Osteoblast (primary cell): Measurements from ENCODE around the gene KCNJ2. TPM values are rescaled to one million over a fixed set of nuclear protein-coding genes. Genes with fewer than 3 reads are reported as not detected.

ENCODE experiments used
- DNase-seq: peaks from one replicate; pipeline ENCODE4 v3.0.0; 2011; ENCODE audit warnings: low spot score, mixed read lengths; ENCODE audit not compliant: insufficient read length; ENCODE audit errors: missing footprints
- H2AFZ ChIP-seq: 2 replicates; pipeline ENCODE4 v1.6.0; 2011; ENCODE audit warnings: mild to moderate bottlenecking, low read length
- H3K27ac ChIP-seq: 2 replicates; pipeline ENCODE4 v1.5.1; 2011; ENCODE audit warnings: mild to moderate bottlenecking, low read depth, low read length, moderate library complexity
- H3K27me3 ChIP-seq: 2 replicates; pipeline ENCODE4 v1.6.0; 2012; ENCODE audit warnings: mild to moderate bottlenecking, control low read depth, inconsistent platforms, low read length, moderate library complexity; ENCODE audit not compliant: insufficient read depth
- H3K36me3 ChIP-seq: 2 replicates; pipeline ENCODE4 v1.5.1; 2011; ENCODE audit warnings: mild to moderate bottlenecking, low read length, control low read depth, moderate library complexity; ENCODE audit not compliant: insufficient read depth
- H3K4me1 ChIP-seq: 2 replicates; pipeline ENCODE4 v1.5.1; 2011; ENCODE audit warnings: mild to moderate bottlenecking, low read length, control low read depth, moderate library complexity; ENCODE audit not compliant: insufficient read depth
- H3K4me2 ChIP-seq: 2 replicates; pipeline ENCODE4 v1.6.0; 2011; ENCODE audit warnings: mild to moderate bottlenecking, low read length; ENCODE audit not compliant: insufficient read depth
- H3K4me3 ChIP-seq: fragments of 200-600 bp; sonication (generic); 3 replicates; pipeline ENCODE4 v1.5.1; 2012; ENCODE audit warnings: mild to moderate bottlenecking, low read length, inconsistent platforms; ENCODE audit not compliant: insufficient read depth
- H3K79me2 ChIP-seq: 2 replicates; pipeline ENCODE4 v1.6.0; 2012; ENCODE audit warnings: mild to moderate bottlenecking, low read length, control low read depth, inconsistent platforms; ENCODE audit not compliant: insufficient read depth
- H3K9me3 ChIP-seq: 2 replicates; pipeline ENCODE4 v1.5.1; 2011; ENCODE audit warnings: low read depth, low read length, control low read depth
- H4K20me1 ChIP-seq: 2 replicates; pipeline ENCODE4 v1.6.0; 2012; ENCODE audit warnings: mild to moderate bottlenecking, low read length, control low read depth; ENCODE audit not compliant: insufficient read depth
- total RNA-seq: library from RNA; depleted of rRNA; stranded (reverse); fragments of >200 nt; gene quantifications from 2 replicates; pipeline ENCODE4 v1.2.3, GENCODE V29; 2012
- TF ChIP-seq, protein P1 (sequence below): IDR thresholded peaks from 2 replicates; pipeline ENCODE4 v1.5.1; 2011; ENCODE audit warnings: mild to moderate bottlenecking, low read depth, low read length, moderate library complexity; ENCODE audit errors: extremely low read depth

KCNJ2 gene
- total RNA-seq, 1 donor = 5.1 TPM

GRCh38 chr17:70158180-70158579 is 11.2 kb upstream of the KCNJ2 start:
- H3K27me3 ChIP-seq = no peaks in the 10 kb centered on the region
- H3K4me2 ChIP-seq = no peak overlapping the region
- no peaks in the 10 kb centered on the region for H3K9me3 ChIP-seq
- no peaks in the 10 kb centered on the region for H3K36me3 ChIP-seq
- DNase-seq = no peak
- TF ChIP-seq, protein P1, sequence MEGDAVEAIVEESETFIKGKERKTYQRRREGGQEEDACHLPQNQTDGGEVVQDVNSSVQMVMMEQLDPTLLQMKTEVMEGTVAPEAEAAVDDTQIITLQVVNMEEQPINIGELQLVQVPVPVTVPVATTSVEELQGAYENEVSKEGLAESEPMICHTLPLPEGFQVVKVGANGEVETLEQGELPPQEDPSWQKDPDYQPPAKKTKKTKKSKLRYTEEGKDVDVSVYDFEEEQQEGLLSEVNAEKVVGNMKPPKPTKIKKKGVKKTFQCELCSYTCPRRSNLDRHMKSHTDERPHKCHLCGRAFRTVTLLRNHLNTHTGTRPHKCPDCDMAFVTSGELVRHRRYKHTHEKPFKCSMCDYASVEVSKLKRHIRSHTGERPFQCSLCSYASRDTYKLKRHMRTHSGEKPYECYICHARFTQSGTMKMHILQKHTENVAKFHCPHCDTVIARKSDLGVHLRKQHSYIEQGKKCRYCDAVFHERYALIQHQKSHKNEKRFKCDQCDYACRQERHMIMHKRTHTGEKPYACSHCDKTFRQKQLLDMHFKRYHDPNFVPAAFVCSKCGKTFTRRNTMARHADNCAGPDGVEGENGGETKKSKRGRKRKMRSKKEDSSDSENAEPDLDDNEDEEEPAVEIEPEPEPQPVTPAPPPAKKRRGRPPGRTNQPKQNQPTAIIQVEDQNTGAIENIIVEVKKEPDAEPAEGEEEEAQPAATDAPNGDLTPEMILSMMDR = no peak
- no peaks in the 10 kb centered on the region for H4K20me1 ChIP-seq
- H3K4me1 ChIP-seq = no peaks in the 10 kb centered on the region
- no peak overlapping the region for H3K4me3 ChIP-seq
- H3K27ac ChIP-seq = no peak overlapping the region
- H2AFZ ChIP-seq = no peak overlapping the region
- no peaks in the 10 kb centered on the region for H3K79me2 ChIP-seq

DNA sequence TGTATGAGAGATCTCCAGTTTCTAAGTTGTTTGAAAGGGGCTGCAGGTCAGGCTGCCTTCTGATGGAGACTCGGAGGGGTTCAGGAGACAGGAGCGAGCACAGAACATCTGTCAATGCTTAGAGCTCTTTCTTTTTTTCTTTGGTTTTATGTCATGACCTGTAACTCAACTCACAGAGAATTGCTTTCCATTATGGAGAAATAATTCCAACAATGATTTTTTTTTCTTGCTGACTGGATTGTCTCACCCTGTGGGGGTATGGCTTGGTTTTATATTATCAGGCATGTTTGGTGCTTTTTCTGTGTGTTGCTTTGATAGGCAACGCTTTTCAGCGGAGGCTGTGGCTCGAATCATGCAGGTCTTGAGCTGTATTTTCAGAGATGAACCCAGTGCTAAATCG is 10.7 kb upstream of the KCNJ2 start:
- Histone ChIP-seq H3K27me3 (no peaks in the 10 kb centered on the region), H4K20me1 (no peaks in the 10 kb centered on the region), H3K4me3 (no peak overlapping the region), H3K36me3 (no peaks in the 10 kb centered on the region), H3K4me1 (no peaks in the 10 kb centered on the region), H3K27ac (no peak overlapping the region), H3K4me2 (no peak overlapping the region), H3K9me3 (no peaks in the 10 kb centered on the region), H3K79me2 (no peaks in the 10 kb centered on the region), H2AFZ (no peak overlapping the region)
- TF ChIP-seq, protein P1 = no peak
- no peak for DNase-seq

DNA sequence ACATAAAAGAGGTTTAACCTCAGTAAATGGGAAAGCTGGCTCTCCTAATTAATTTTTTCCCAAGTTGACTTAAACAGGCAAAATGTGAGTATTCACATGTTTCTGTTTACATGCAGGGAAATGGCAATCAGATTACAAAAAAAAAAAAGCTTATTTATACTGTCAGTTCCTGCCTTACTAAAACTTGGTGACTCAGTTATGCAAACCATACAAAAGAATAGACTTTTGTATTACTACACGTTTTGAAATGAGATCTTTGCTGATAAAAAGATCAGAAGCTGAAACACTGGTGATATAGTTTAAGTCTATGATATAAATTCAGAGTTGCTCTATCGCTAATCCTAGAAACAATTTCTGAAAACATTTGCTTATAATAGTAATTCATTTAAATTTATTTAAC is 9.4 kb upstream of the KCNJ2 start:
- no peak overlapping the region for H2AFZ ChIP-seq
- H3K79me2 ChIP-seq = no peaks in the 10 kb centered on the region
- no peak overlapping the region for H3K27ac ChIP-seq
- H3K4me2 ChIP-seq = no peak overlapping the region
- no peaks in the 10 kb centered on the region for H3K36me3 ChIP-seq
- no peaks in the 10 kb centered on the region for H3K27me3 ChIP-seq
- H3K4me3 ChIP-seq = no peak overlapping the region
- DNase-seq = no peak
- TF ChIP-seq, protein P1 = no peak
- no peaks in the 10 kb centered on the region for H3K9me3 ChIP-seq
- H3K4me1 ChIP-seq = no peaks in the 10 kb centered on the region
- no peaks in the 10 kb centered on the region for H4K20me1 ChIP-seq

DNA sequence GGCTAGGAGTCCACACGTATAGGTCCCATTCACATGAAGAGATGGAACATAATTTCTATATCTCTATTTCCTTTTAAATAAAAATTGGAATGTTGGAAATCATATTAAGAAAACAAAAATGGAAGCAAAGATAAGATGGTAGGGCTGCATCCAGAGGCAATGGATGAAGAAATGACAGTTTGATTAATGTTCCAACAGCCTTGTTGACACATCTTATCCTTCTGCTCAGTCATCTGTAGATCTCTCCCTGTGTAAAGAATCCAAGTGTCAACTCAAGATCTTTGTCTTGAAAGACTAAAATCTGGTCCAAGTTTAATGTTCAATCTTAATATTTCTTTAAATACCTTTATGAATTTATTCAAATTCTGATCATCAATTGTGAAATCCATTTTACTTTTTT is 7.8 kb upstream of the KCNJ2 start:
- Histone ChIP-seq H4K20me1 (no peaks in the 10 kb centered on the region), H3K4me3 (no peak overlapping the region), H3K36me3 (no peaks in the 10 kb centered on the region), H2AFZ (no peak overlapping the region), H3K27ac (no peak overlapping the region), H3K4me2 (no peak overlapping the region), H3K79me2 (no peaks in the 10 kb centered on the region), H3K4me1 (no peaks in the 10 kb centered on the region), H3K27me3 (no peaks in the 10 kb centered on the region), H3K9me3 (no peaks in the 10 kb centered on the region)
- TF ChIP-seq, protein P1 = no peak
- no peak for DNase-seq
